Esophagus muscularis mucosa (tissue), 4 donors: Measurements from ENCODE around the gene DCUN1D4.

ENCODE experiments used
- CTCF ChIP-seq, 3 experiments: fragments of 200-600 bp in 2 of 3; fragments of 450-650 bp in 1 of 3; sonication (generic) in 2 of 3; IDR thresholded peaks; one replicate each; pipeline ENCODE4 v1.5.1; 2017 to 2019; ENCODE audit warnings: antibody characterized with exemption in 3 of 3, mild to moderate bottlenecking in 2 of 3, moderate library complexity in 1 of 3
- EP300 ChIP-seq: sonication (generic); formaldehyde crosslinking; IDR thresholded peaks from one replicate; pipeline ENCODE4 v1.6.1; 2017; ENCODE audit warnings: antibody characterized with exemption
- POLR2A ChIP-seq: fragments of 450-650 bp; IDR thresholded peaks from one replicate; pipeline ENCODE4 v1.6.1; 2017; ENCODE audit warnings: antibody characterized with exemption, moderate library complexity, mild to moderate bottlenecking, low read depth

GRCh38 chr4:51895158-51895557, 52.2 kb downstream of the DCUN1D4 start:
- TF ChIP-seq CTCF (IDR thresholded peaks at IDR 0.05) (no peak), POLR2A (no peak), EP300 (no peak)
